Measurements from ENCODE around the gene CPVL.

CPVL gene

DNA sequence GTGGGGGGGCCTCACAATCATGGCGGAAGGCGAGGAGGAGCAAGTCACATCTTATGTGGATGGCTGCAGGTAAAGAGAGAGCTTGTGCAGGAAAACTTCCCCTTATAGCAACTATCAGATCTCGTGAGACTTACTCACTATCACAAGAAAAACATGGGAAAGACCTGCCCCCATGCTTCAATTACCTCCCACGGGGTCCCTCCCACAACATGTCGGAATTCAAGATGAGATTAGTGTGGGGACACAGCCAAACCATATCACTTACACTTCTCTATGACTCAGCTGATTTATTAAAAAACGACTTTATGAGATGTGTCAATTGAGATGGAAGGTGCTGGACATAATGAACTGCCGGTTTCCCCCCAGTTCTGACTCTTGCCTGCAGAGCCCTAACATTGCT is 24.4 kb upstream of the CPVL start:
- H3K27ac ChIP-seq, result no peak overlapping the region
- TF ChIP-seq, protein P1, sequence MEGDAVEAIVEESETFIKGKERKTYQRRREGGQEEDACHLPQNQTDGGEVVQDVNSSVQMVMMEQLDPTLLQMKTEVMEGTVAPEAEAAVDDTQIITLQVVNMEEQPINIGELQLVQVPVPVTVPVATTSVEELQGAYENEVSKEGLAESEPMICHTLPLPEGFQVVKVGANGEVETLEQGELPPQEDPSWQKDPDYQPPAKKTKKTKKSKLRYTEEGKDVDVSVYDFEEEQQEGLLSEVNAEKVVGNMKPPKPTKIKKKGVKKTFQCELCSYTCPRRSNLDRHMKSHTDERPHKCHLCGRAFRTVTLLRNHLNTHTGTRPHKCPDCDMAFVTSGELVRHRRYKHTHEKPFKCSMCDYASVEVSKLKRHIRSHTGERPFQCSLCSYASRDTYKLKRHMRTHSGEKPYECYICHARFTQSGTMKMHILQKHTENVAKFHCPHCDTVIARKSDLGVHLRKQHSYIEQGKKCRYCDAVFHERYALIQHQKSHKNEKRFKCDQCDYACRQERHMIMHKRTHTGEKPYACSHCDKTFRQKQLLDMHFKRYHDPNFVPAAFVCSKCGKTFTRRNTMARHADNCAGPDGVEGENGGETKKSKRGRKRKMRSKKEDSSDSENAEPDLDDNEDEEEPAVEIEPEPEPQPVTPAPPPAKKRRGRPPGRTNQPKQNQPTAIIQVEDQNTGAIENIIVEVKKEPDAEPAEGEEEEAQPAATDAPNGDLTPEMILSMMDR (IDR thresholded peaks at IDR 0.05), result no peak
- no peak for TF ChIP-seq ZFX (IDR thresholded peaks at IDR 0.05; ENCODE audit: borderline replicate concordance)

DNA sequence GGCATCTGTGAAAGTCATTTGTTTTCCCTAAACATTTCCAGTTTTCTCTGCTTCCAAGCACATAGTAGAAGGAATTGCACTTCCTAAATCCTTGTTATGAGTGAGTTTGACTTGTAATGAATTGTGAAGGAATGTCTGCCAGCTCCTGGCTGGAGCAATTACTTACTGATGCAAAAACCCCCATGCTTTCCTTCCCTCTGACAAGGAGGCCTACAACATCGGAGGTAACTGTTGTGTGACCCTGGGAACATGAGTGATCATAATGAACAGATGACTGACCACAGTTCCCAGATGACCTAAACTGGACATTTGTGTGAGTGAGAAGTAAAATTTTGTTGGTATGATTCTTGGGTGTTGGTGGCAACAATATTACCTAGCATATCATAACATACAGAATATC is 21.4 kb upstream of the CPVL start:
- no peak overlapping the region for H3K27ac ChIP-seq
- no peak for TF ChIP-seq ZFX (IDR thresholded peaks at IDR 0.05; ENCODE audit: borderline replicate concordance)
- TF ChIP-seq, protein P1 (IDR thresholded peaks at IDR 0.05), result no peak

GRCh38 chr7:29163854-29164253 is 17.5 kb upstream of the CPVL start:
- no peak overlapping the region for H3K27ac ChIP-seq
- TF ChIP-seq, protein P1 (IDR thresholded peaks at IDR 0.05), result no peak
- no peak for TF ChIP-seq ZFX (IDR thresholded peaks at IDR 0.05; ENCODE audit: borderline replicate concordance)

DNA sequence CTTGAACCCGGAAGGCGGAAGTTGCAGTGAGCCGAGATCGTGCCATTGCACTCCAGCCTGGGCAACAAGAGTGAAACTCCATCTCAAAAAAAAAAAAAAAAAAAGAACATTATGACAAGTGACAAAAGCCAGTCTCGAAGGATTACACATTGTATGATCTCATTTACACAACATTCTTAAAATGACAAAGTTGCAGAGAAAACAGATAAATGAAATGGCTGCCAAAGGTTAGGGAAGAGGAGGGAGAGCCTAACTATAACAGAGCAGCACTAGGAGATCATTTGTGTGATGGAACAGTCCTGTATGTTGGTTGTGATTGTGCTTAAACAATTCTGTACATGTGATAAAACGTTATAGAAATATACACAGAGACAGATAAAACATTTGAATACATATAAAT is 16.2 kb upstream of the CPVL start:
- TF ChIP-seq, protein P1 (IDR thresholded peaks at IDR 0.05), result no peak
- no peak for TF ChIP-seq ZFX (IDR thresholded peaks at IDR 0.05; ENCODE audit: borderline replicate concordance)

GRCh38 chr7:29161231-29161630 is 14.9 kb upstream of the CPVL start:
- no peak for TF ChIP-seq ZFX (IDR thresholded peaks at IDR 0.05; ENCODE audit: borderline replicate concordance)
- TF ChIP-seq, protein P1 (IDR thresholded peaks at IDR 0.05), result no peak
- H3K27ac ChIP-seq, result no peak overlapping the region

More for the DNA sequence above, 16.2 kb upstream of the CPVL start:
- H3K27ac ChIP-seq, result no peak overlapping the region

GRCh38 chr7:29160080-29160479 is 13.7 kb upstream of the CPVL start:
- H3K27ac ChIP-seq, result no peak overlapping the region
- TF ChIP-seq, protein P1 (IDR thresholded peaks at IDR 0.05), result no peak
- no peak for TF ChIP-seq ZFX (IDR thresholded peaks at IDR 0.05; ENCODE audit: borderline replicate concordance)

- no peak for TF ChIP-seq ZFX (IDR thresholded peaks at IDR 0.05; ENCODE audit: borderline replicate concordance)
- TF ChIP-seq, protein P1 (IDR thresholded peaks at IDR 0.05), result no peak
- no peak overlapping the region for H3K27ac ChIP-seq
These were observed 12.6 kb upstream of the CPVL start for GRCh38 chr7:29158795-29159423.
